Epithelial cell of proximal tubule (primary cell): ENCODE data around the gene AXDND1. TPM values are rescaled to one million over a fixed set of nuclear protein-coding genes. Genes with fewer than 3 reads are reported as not detected.
"Not testable (repeated sequence)": the region's sequence is repeated elsewhere in the genome, so short reads cannot be mapped to it uniquely, and the experiment has no call there.

Source experiments
- DNase-seq: peaks from one replicate; pipeline ENCODE4 v3.0.0-alpha.2; 2011; ENCODE audit warnings: low read depth
- H3K4me3 ChIP-seq: 2 replicates; pipeline ENCODE4 v1.5.1; 2011; ENCODE audit warnings: low read depth, mild to moderate bottlenecking, low read length
- CTCF ChIP-seq: conservative IDR thresholded peaks from 2 replicates; pipeline ENCODE4 v1.5.1; 2012; ENCODE audit warnings: low read depth, mild to moderate bottlenecking, low read length
- total RNA-seq: library from RNA; depleted of rRNA; stranded (reverse); fragments of >200 nt; gene quantifications from 2 replicates; pipeline ENCODE4 v1.2.3, GENCODE V29; 2015

Gene AXDND1
- total RNA-seq, 1 donor from 2014 or later, result not detected

- no peak for DNase-seq
- no peak overlapping the region for H3K4me3 ChIP-seq
- TF ChIP-seq CTCF, result no peak
Measured at GRCh38 chr1:179340918-179341317, 24.9 kb upstream of the AXDND1 start.

- no peak for DNase-seq
- no peak overlapping the region for H3K4me3 ChIP-seq
- no peak for TF ChIP-seq CTCF
Measured at GRCh38 chr1:179341943-179342547, 23.7 kb upstream of the AXDND1 start.

GRCh38 chr1:179342740-179343404 lies 22.9 kb upstream of the AXDND1 start:
- H3K4me3 ChIP-seq, result no peak overlapping the region
- TF ChIP-seq CTCF, result no peak

GRCh38 chr1:179351281-179351680 lies 14.5 kb upstream of the AXDND1 start:
- no peak for TF ChIP-seq CTCF

More at GRCh38 chr1:179342740-179343404, 22.9 kb upstream of the AXDND1 start:
- DNase-seq, result no peak

GRCh38 chr1:179352236-179352635 lies 13.5 kb upstream of the AXDND1 start:
- DNase-seq, result no peak
- H3K4me3 ChIP-seq, result no peak overlapping the region
- TF ChIP-seq CTCF, result no peak

More at GRCh38 chr1:179351281-179351680, 14.5 kb upstream of the AXDND1 start:
- H3K4me3 ChIP-seq, result no peak overlapping the region
- DNase-seq, result no peak

- no peak overlapping the region for H3K4me3 ChIP-seq
- no peak for DNase-seq
- no peak for TF ChIP-seq CTCF
Measured at GRCh38 chr1:179353546-179353945, 12.2 kb upstream of the AXDND1 start.

- H3K4me3 ChIP-seq, DNase-seq: not testable (repeated sequence)
Measured at GRCh38 chr1:179361631-179362030, 4.1 kb upstream of the AXDND1 start.
